ENCODE data around the gene DOHH. TPM values are rescaled to one million over a fixed set of nuclear protein-coding genes. Genes with fewer than 3 reads are reported as not detected.
A peak's percentile ranks its signal among the peaks of the same experiment; 100 is the strongest.

Gene DOHH
- total RNA-seq, 2 experiments from 2014 or later, result 17.2 to 18.3 TPM

GRCh38 chr19:3470500-3471128 is 29.9 kb downstream of the DOHH start:
- Mint-ChIP-seq H3K27ac (no peak overlapping the region), H3K9me3 (peaks cover 4% of the 10 kb centered on the region), H3K36me3 (peaks cover 2% of the 10 kb centered on the region), H3K4me1 (no peaks in the 10 kb centered on the region), H3K27me3 (no peaks in the 10 kb centered on the region), H3K4me3 (no peak overlapping the region)
- no peak for DNase-seq

GRCh38 chr19:3469638-3470499 is 30.6 kb downstream of the DOHH start:
- H3K4me1 Mint-ChIP-seq, result no peaks in the 10 kb centered on the region
- H3K27ac Mint-ChIP-seq, result no peak overlapping the region
- H3K36me3 Mint-ChIP-seq, result peaks cover 2% of the 10 kb centered on the region
- no peak overlapping the region for H3K4me3 Mint-ChIP-seq
- H3K9me3 Mint-ChIP-seq, result peaks cover 4% of the 10 kb centered on the region
- DNase-seq, result no peak
- no peaks in the 10 kb centered on the region for H3K27me3 Mint-ChIP-seq

GRCh38 chr19:3468211-3468610 is 32.3 kb downstream of the DOHH start:
- Mint-ChIP-seq H3K36me3 (peaks cover 2% of the 10 kb centered on the region), H3K4me1 (no peaks in the 10 kb centered on the region), H3K9me3 (peaks cover 4% of the 10 kb centered on the region), H3K27me3 (no peaks in the 10 kb centered on the region), H3K27ac (no peak overlapping the region), H3K4me3 (no peak overlapping the region)
- no peak for DNase-seq

- Mint-ChIP-seq H3K36me3 (peaks cover 4% of the 10 kb centered on the region), H3K4me3 (no peak overlapping the region), H3K9me3 (peaks cover 4% of the 10 kb centered on the region), H3K27me3 (no peaks in the 10 kb centered on the region), H3K27ac (no peak overlapping the region), H3K4me1 (no peaks in the 10 kb centered on the region)
- no peak for DNase-seq
Observed at GRCh38 chr19:3467437-3468198, 32.9 kb downstream of the DOHH start.

- no peaks in the 10 kb centered on the region for H3K27me3 Mint-ChIP-seq
- H3K36me3 Mint-ChIP-seq, result peaks cover 4% of the 10 kb centered on the region
- H3K4me1 Mint-ChIP-seq, result no peaks in the 10 kb centered on the region
- H3K27ac Mint-ChIP-seq, result peak overlapping the region; percentile 48
- no peak for DNase-seq
- H3K4me3 Mint-ChIP-seq, result no peak overlapping the region
- peaks cover 4% of the 10 kb centered on the region for H3K9me3 Mint-ChIP-seq
Observed at GRCh38 chr19:3466635-3467034, 33.8 kb downstream of the DOHH start.

- no peaks in the 10 kb centered on the region for H3K4me1 Mint-ChIP-seq
- H3K4me3 Mint-ChIP-seq, result no peak overlapping the region
- H3K36me3 Mint-ChIP-seq, result peaks cover 4% of the 10 kb centered on the region
- DNase-seq, result no peak
- H3K27ac Mint-ChIP-seq, result no peak overlapping the region
- peaks cover 4% of the 10 kb centered on the region for H3K9me3 Mint-ChIP-seq
- no peaks in the 10 kb centered on the region for H3K27me3 Mint-ChIP-seq
Observed at GRCh38 chr19:3465552-3465951, 34.9 kb downstream of the DOHH start.

GRCh38 chr19:3464587-3465235 is 35.8 kb downstream of the DOHH start:
- Mint-ChIP-seq H3K27me3 (no peaks in the 10 kb centered on the region), H3K9me3 (peaks cover 4% of the 10 kb centered on the region), H3K27ac (no peak overlapping the region), H3K36me3 (peaks cover 4% of the 10 kb centered on the region), H3K4me1 (no peaks in the 10 kb centered on the region), H3K4me3 (no peak overlapping the region)
- no peak for DNase-seq

GRCh38 chr19:3463714-3464586 is 36.5 kb downstream of the DOHH start:
- H3K9me3 Mint-ChIP-seq, result peaks cover 4% of the 10 kb centered on the region
- H3K27me3 Mint-ChIP-seq, result no peaks in the 10 kb centered on the region
- H3K36me3 Mint-ChIP-seq, result peaks cover 4% of the 10 kb centered on the region
- DNase-seq, result no peak
- H3K4me3 Mint-ChIP-seq, result no peak overlapping the region
- no peaks in the 10 kb centered on the region for H3K4me1 Mint-ChIP-seq
- H3K27ac Mint-ChIP-seq, result no peak overlapping the region

- H3K4me3 Mint-ChIP-seq, result no peak overlapping the region
- H3K27me3 Mint-ChIP-seq, result no peaks in the 10 kb centered on the region
Observed at GRCh38 chr19:3462991-3463713, 37.3 kb downstream of the DOHH start.

GRCh38 chr19:3459965-3460582 is 40.4 kb downstream of the DOHH start:
- no peak overlapping the region for H3K27ac Mint-ChIP-seq
- H3K9me3 Mint-ChIP-seq, result no peaks in the 10 kb centered on the region
- DNase-seq, result no peak
- H3K4me3 Mint-ChIP-seq, result no peak overlapping the region
- peaks cover 2% of the 10 kb centered on the region for H3K36me3 Mint-ChIP-seq
- H3K4me1 Mint-ChIP-seq, result no peaks in the 10 kb centered on the region
- no peaks in the 10 kb centered on the region for H3K27me3 Mint-ChIP-seq

More at GRCh38 chr19:3462991-3463713, 37.3 kb downstream of the DOHH start:
- Mint-ChIP-seq H3K4me1 (no peaks in the 10 kb centered on the region), H3K27ac (no peak overlapping the region), H3K9me3 (peaks cover 3% of the 10 kb centered on the region), H3K36me3 (peaks cover 4% of the 10 kb centered on the region)
- DNase-seq, result no peak

- Mint-ChIP-seq H3K36me3 (peaks cover 4% of the 10 kb centered on the region), H3K4me3 (no peak overlapping the region), H3K4me1 (no peaks in the 10 kb centered on the region), H3K9me3 (no peaks in the 10 kb centered on the region), H3K27ac (no peak overlapping the region), H3K27me3 (no peaks in the 10 kb centered on the region)
- no peak for DNase-seq
Observed at GRCh38 chr19:3459089-3459881, 41.2 kb downstream of the DOHH start.

- Mint-ChIP-seq H3K9me3 (no peaks in the 10 kb centered on the region), H3K27ac (no peak overlapping the region), H3K36me3 (peaks cover 4% of the 10 kb centered on the region), H3K4me1 (no peaks in the 10 kb centered on the region), H3K4me3 (no peak overlapping the region), H3K27me3 (no peaks in the 10 kb centered on the region)
- DNase-seq, result no peak
Observed at GRCh38 chr19:3458229-3459088, 42.0 kb downstream of the DOHH start.

Measured in activated naive CD8-positive, alpha-beta T cell treated with anti-CD3 and anti-CD28 coated beads for 36 hours (primary cell).